Activated CD4-positive, alpha-beta T cell treated with anti-CD3 and anti-CD28 coated beads for 48 hours (primary cell): ENCODE results near the gene SLC8B1.

ENCODE experiments used
- DNase-seq: peaks from one replicate; pipeline ENCODE4 v3.0.0-alpha.2; 2020

The SLC8B1 gene

GRCh38 chr12:113334786-113335539 is at the start of gene SLC8B1:
SLC8B1 (minus strand) TSS chr12:113335109; CDS start chr12:113332878, 2,231 bp downstream.
- DNase-seq: peak; percentile 91

- DNase-seq: no peak
Measured at GRCh38 chr12:113382206-113382605, 47.3 kb upstream of the SLC8B1 start.

GRCh38 chr12:113381220-113381619 is 46.3 kb upstream of the SLC8B1 start:
- DNase-seq: no peak

- DNase-seq: no peak
Measured at GRCh38 chr12:113378291-113378690, 43.4 kb upstream of the SLC8B1 start.

GRCh38 chr12:113374823-113375428 is 40.0 kb upstream of the SLC8B1 start:
- no peak for DNase-seq

GRCh38 chr12:113373969-113374368 is 39.1 kb upstream of the SLC8B1 start:
- no peak for DNase-seq

DNA sequence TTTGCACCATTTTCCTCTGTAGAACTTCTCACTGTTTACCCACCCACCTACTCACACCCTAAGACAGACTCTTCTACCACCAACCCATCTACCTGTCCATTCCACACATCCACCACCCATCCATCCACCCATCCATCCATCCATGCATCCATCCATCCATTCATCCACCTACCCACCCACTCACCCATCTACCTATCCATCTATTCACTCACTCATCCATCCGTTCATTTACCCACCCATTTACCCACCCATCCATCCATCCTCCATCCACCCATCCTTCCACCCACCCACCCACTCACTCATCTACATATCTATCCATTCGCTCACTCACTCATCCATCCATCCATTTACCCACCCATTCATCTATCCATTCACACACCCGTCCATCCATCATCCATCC is 38.5 kb upstream of the SLC8B1 start:
- no peak for DNase-seq

DNA sequence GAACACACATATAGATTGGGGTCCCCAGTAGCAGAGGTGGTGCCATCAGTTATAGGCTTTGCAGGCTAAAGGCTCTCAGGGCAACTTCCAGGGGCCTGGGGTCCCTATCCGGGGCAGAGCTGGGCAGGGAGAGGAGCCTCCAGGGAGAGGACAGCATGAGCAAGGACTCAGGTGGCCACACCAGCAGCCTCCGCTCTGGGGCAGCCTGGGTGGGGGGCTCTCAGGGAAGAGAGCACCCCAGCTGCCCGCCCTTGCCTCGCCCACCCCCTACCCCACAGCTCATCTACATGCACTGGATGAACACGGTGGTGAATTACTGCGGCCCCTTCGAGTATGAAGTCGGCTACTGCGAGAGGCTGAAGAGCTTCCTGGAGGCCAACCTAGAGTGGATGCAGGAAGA is 37.5 kb upstream of the SLC8B1 start:
- DNase-seq: no peak

DNA sequence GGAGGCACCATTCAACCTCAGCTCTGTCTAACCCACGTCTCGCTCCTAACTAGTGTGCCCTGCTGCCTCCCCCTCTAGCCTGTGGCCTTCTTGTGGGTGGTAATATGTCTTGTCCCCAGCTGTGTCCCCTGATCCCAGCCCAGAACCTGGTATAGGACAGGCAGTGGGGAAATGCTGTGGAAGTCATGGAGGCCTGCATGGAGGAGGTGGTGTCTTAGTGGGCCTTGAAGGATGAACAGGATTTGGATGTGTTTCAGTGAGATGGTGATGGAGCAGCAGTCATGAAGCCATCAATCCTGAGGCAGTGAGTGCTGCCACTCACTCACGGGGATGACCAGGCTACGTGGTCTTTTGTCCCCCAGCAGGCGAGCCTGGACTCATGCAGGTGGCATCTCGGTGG is 36.9 kb upstream of the SLC8B1 start:
- no peak for DNase-seq

DNA sequence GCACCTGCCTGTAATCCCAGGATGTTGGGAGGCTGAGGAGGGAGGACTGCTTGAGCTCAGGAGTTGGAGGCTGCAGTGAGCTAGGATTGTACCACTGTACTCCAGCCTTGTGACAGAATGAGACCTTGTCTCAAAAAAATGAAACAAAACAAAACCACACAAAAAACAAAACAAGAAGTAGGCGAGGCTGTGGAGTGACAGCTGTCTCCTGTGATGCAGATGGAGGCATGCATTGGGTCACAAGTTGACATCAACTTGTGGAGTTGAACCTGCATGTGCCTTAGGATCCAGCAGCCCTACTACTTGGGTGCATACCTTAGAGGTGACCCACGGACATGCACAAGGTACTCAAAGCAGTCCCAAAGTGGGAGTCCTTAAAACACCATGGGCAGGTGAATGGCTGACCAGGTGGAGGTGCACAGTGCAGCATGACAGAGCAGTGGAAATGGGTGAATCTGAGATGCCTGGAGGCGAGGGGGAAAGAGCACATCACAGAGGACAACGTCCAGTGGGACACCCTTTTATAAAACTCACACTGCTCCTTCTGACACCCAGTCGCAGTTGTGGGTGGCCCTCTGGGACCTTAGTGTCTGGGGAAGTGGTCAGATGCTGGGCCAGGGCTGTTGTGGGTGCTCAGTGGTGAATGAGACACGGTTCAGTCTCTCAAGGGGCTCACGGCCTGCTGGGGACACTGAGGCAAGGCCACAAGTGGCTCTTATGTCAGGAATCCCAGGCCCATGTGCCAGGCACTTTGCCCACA is 36.2 kb upstream of the SLC8B1 start:
- DNase-seq: no peak

DNA sequence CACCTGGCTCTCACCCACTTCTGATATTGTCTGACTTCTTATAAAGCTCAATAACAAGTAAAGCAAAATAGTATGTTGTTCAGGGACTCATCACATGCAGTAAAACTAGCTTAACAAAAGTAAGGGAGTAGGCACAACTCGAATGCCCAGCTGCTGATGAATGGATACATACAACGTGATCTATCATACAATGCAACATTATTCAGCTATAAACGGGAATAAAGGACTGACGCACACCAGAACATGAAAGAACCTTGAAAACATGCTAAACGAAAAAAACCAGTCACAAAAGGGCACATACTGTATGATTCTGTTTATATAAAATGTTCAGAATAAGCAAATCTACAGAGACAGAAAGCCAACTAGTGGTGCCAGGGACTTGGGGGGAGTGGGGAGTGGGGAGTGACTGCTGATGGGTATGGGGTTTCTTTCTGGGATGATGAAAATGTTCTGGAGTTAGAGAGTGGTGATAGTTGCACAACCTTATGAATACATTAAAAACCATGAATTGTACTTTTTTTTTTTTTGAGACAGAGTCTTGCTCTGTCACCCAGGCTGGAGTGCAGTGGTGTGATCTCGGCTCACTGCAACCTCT is 34.6 kb upstream of the SLC8B1 start:
- no peak for DNase-seq

GRCh38 chr12:113368331-113368730 is 33.4 kb upstream of the SLC8B1 start:
- DNase-seq: no peak

DNA sequence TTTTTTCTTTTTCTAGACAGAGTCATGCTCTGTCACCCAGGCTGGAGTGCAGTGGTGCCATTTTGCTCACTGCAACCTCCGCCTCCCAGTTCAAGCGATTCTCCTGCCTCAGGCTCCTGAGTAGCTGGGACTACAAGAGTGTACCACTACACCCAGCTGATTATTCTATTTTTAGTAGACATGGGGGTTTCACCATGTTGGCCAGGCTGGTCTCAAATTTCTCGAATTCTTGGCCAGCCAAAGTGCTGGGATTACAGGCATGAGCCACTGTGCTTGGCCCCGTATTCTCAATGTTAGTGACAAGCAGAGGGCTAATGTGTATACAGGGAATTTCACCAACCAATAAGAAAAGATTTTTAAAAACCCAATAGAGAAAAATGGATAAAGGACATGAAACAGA is 31.9 kb upstream of the SLC8B1 start:
- DNase-seq: no peak

DNA sequence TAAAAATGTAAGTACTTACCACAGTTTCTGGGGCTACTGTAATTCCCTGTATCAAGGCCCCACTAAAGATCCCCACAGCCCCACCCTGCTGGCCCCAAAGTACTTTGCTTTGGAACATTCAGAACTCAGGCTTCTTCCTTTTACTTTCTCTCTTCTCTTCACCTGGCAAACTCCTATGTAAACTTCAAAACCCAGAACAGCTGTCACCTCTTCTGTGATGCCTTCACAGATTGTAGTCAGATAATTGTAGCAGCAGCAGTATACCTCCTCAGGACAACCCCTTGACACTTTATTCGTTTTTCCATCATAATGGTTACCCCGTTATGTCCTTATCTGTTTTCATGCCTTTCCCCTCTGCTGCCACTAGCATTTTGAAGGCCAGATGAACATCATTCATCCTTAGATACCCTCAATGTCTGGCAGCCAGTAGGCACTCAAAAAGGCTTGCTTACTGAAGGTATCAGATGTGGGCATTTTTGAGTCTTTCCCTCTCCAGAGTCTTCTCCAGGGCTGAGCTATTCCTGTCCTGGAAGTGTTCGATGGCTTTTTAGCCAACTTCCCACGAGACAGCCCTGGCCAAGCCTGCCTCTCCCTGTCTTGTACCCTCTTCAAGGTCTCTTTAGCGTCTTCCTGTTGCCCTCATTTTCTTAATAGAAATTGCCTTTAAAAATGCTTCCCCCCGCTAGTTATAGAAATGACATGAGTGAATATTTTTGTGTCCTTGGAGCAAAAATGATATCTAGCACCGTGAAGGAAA is 30.9 kb upstream of the SLC8B1 start:
- DNase-seq: no peak

GRCh38 chr12:113364698-113365097 is 29.8 kb upstream of the SLC8B1 start:
- DNase-seq: no peak

DNA sequence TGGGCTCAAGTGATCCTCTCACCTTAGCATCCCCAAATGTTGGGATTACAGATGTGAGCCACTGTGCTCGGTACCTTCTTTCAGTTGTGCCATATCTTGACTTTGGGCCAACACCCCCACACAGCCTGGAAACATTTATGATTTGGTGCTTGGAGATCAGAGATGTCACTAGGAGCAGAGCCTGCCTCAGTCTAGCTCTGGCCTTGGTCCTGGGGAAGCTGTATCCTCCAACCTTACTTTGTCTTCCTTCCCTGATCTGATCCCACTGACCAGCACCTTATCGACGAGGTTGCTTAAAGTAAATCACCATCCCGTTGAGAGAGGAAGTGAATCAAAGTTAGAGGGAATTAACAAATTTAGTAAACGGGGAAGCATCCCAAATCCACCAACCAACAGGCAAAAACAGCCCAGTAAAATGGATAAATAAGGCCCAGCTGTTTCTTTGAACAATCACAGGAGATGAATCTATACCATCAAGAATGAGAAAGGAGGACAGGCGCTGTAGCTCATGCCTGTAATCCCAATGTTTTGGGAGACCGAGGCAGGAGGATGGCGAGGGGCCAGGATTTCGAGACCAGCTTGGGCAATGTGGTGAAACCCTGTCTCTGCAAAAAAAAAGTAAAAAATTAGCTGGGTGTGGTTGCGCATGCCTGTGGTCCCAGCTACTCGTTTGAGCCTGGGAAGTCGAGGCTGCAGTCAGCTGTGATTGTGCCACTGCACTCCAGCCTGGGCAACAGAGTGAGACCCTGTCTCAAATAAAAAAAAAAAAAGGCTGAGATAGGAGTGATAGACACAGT is 26.9 kb upstream of the SLC8B1 start:
- DNase-seq: no peak

DNA sequence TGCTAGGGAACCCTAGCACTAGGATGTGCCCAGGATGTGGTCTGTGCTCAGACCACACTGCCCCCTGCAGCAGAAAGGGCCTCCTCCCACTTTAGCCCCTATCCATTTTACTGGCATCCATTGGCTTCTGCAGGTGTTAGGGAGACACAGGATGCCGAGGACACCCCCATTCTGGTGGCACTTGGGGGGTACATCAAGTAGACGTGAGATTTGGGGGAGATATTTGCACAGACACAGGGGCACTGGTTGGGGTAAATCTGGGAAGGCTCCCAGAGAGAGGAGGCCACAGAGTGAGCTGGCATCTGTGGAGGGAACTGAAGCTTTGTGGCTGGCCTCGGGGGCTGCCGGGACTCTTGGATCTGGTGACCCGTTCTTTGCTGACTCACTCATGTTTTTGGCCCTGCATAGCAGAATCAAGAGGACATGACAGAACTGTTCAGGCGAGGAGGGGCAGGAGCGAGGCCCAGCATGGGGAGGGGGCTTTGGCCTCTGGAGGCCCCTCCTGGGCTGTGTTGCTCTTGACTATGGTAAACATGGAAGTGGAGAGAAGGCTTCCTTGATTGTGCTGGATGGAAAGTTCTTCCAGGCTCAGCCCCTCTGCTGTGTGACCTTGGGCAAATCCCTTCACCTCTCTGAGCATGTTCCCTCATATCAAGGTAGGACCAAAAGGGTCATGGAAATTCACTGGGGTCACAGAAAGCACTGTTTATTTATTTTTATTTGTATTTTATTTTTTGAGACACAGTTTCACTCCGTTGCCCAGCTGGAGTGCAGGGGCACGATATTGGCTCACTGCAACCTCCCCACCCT is 25.2 kb upstream of the SLC8B1 start:
- no peak for DNase-seq

GRCh38 chr12:113359133-113359938 is 24.4 kb upstream of the SLC8B1 start:
- no peak for DNase-seq

- DNase-seq: peak; percentile 95
Measured at GRCh38 chr12:113358381-113359132, 23.6 kb upstream of the SLC8B1 start, which contains the start of gene PLBD2. PLBD2 (plus strand) TSS chr12:113358587; CDS start chr12:113358601, 14 bp downstream.
